ENCODE data around the gene PHYHIPL. TPM values are rescaled to one million over a fixed set of nuclear protein-coding genes. Genes with fewer than 3 reads are reported as not detected.

PHYHIPL gene
- total and polyA plus RNA-seq, 2 experiments from 2014 or later = not detected

GRCh38 chr10:59229441-59229840 is 53.0 kb downstream of the PHYHIPL start:
- Histone ChIP-seq H3F3A (ENCODE audit: insufficient read depth) (no peaks in the 10 kb centered on the region), H3K4me3 (no peak overlapping the region), H3K4me2 (ENCODE audit: unreplicated experiment) (no peak overlapping the region), H3K4me1 (ENCODE audit: insufficient read depth) (no peaks in the 10 kb centered on the region), H3K9me3 (ENCODE audit: low read depth) (no peaks in the 10 kb centered on the region), H3K79me2 (ENCODE audit: insufficient read depth) (no peaks in the 10 kb centered on the region), H3K36me3 (ENCODE audit: low read depth) (no peaks in the 10 kb centered on the region), H3K27ac (no peak overlapping the region), H3K27me3 (replicated peaks; ENCODE audit: insufficient read depth) (no peaks in the 10 kb centered on the region), H4K20me1 (ENCODE audit: insufficient read depth) (no peaks in the 10 kb centered on the region), H3K9ac (no peak overlapping the region), H2AFZ (no peak overlapping the region), H3K9me2 (ENCODE audit: insufficient read depth) (no peaks in the 10 kb centered on the region)
- no peak for TF ChIP-seq EZH2phosphoT487 (IDR thresholded peaks at IDR 0.05; ENCODE audit: insufficient read depth, low read depth)
- no peak for TF ChIP-seq EZH2 (IDR thresholded peaks at IDR 0.05; ENCODE audit: insufficient read depth, poor library complexity, severe bottlenecking)
- 76 to 80% methylated on average over 4 of the region's 4 CpGs for WGBS, 2 experiments (ENCODE audit: low coverage in 1 of 2, low lambda C conversion rate in 2 of 2, missing lambda C conversion rate in 2 of 2)
- in situ Hi-C loops (cut with MboI) = no loop called here
- peak; percentile 39 for DNase-seq

- Histone ChIP-seq H3F3A (ENCODE audit: insufficient read depth) (no peaks in the 10 kb centered on the region), H3K36me3 (ENCODE audit: low read depth) (no peaks in the 10 kb centered on the region), H3K4me2 (ENCODE audit: unreplicated experiment) (no peak overlapping the region), H3K27ac (no peak overlapping the region), H3K9ac (no peak overlapping the region), H3K4me3 (no peak overlapping the region), H3K9me2 (ENCODE audit: insufficient read depth) (no peaks in the 10 kb centered on the region), H3K4me1 (ENCODE audit: insufficient read depth) (no peaks in the 10 kb centered on the region), H3K9me3 (ENCODE audit: low read depth) (no peaks in the 10 kb centered on the region), H3K79me2 (ENCODE audit: insufficient read depth) (no peaks in the 10 kb centered on the region), H4K20me1 (ENCODE audit: insufficient read depth) (no peaks in the 10 kb centered on the region), H2AFZ (peak overlapping the region; percentile 70), H3K27me3 (replicated peaks; ENCODE audit: insufficient read depth) (no peaks in the 10 kb centered on the region)
- WGBS, 2 experiments (ENCODE audit: low coverage in 1 of 2, low lambda C conversion rate in 2 of 2, missing lambda C conversion rate in 2 of 2) = 58 to 71% methylated on average over 3 of the region's 3 CpGs
- in situ Hi-C loops (cut with MboI) = no loop called here
- DNase-seq = peak; percentile 2
- TF ChIP-seq EZH2phosphoT487 (IDR thresholded peaks at IDR 0.05; ENCODE audit: insufficient read depth, low read depth) = no peak
- TF ChIP-seq EZH2 (IDR thresholded peaks at IDR 0.05; ENCODE audit: insufficient read depth, poor library complexity, severe bottlenecking) = no peak
These were observed 57.8 kb downstream of the PHYHIPL start for GRCh38 chr10:59234194-59234593.

- Histone ChIP-seq H3F3A (ENCODE audit: insufficient read depth) (no peaks in the 10 kb centered on the region), H3K9ac (no peak overlapping the region), H3K9me3 (ENCODE audit: low read depth) (no peaks in the 10 kb centered on the region), H3K36me3 (ENCODE audit: low read depth) (no peaks in the 10 kb centered on the region), H3K9me2 (ENCODE audit: insufficient read depth) (no peaks in the 10 kb centered on the region), H3K4me2 (ENCODE audit: unreplicated experiment) (no peak overlapping the region), H3K4me1 (ENCODE audit: insufficient read depth) (no peaks in the 10 kb centered on the region), H2AFZ (peak overlapping the region; percentile 70), H3K27me3 (replicated peaks; ENCODE audit: insufficient read depth) (no peaks in the 10 kb centered on the region), H4K20me1 (ENCODE audit: insufficient read depth) (no peaks in the 10 kb centered on the region), H3K4me3 (no peak overlapping the region), H3K27ac (no peak overlapping the region), H3K79me2 (ENCODE audit: insufficient read depth) (no peaks in the 10 kb centered on the region)
- in situ Hi-C loops (cut with MboI) = no loop called here
- no peak for TF ChIP-seq EZH2 (IDR thresholded peaks at IDR 0.05; ENCODE audit: insufficient read depth, poor library complexity, severe bottlenecking)
- no peak for TF ChIP-seq EZH2phosphoT487 (IDR thresholded peaks at IDR 0.05; ENCODE audit: insufficient read depth, low read depth)
- peak; percentile 72 for DNase-seq
These were observed 58.5 kb downstream of the PHYHIPL start for GRCh38 chr10:59234816-59235429.

GRCh38 chr10:59236064-59236697 is 59.7 kb downstream of the PHYHIPL start:
- Histone ChIP-seq H3F3A (ENCODE audit: insufficient read depth) (no peaks in the 10 kb centered on the region), H3K79me2 (ENCODE audit: insufficient read depth) (no peaks in the 10 kb centered on the region), H3K4me1 (ENCODE audit: insufficient read depth) (no peaks in the 10 kb centered on the region), H3K27me3 (replicated peaks; ENCODE audit: insufficient read depth) (no peaks in the 10 kb centered on the region), H3K9me3 (ENCODE audit: low read depth) (no peaks in the 10 kb centered on the region), H3K4me3 (no peak overlapping the region), H3K4me2 (ENCODE audit: unreplicated experiment) (no peak overlapping the region), H3K36me3 (ENCODE audit: low read depth) (no peaks in the 10 kb centered on the region), H3K9ac (no peak overlapping the region), H3K27ac (no peak overlapping the region), H2AFZ (no peak overlapping the region), H3K9me2 (ENCODE audit: insufficient read depth) (no peaks in the 10 kb centered on the region), H4K20me1 (ENCODE audit: insufficient read depth) (no peaks in the 10 kb centered on the region)
- 72 to 77% methylated on average over 4 of the region's 4 CpGs for WGBS, 2 experiments (ENCODE audit: low coverage in 1 of 2, low lambda C conversion rate in 2 of 2, missing lambda C conversion rate in 2 of 2)
- DNase-seq = no peak
- TF ChIP-seq EZH2 (IDR thresholded peaks at IDR 0.05; ENCODE audit: insufficient read depth, poor library complexity, severe bottlenecking) (no peak), EZH2phosphoT487 (IDR thresholded peaks at IDR 0.05; ENCODE audit: insufficient read depth, low read depth) (no peak)
- in situ Hi-C loops (cut with MboI) = no loop called here
